NCI-H2171 treated with DMSO at 0.1 percent for 48 hours (cell line): ENCODE measurements around the gene RALGDS.

ENCODE experiments used
- DNase-seq: peaks from one replicate; lab custom pipeline; 2025; lab: John Stamatoyannopoulos, UW

RALGDS gene

GRCh38 chr9:133051281-133051900, 69.6 kb downstream of the RALGDS start:
- DNase-seq: no peak

- DNase-seq: no peak
Measured at GRCh38 chr9:133050781-133051180, 70.3 kb downstream of the RALGDS start.

- no peak for DNase-seq
Measured at GRCh38 chr9:133050142-133050541, 70.9 kb downstream of the RALGDS start.

GRCh38 chr9:133049043-133049442, 72.0 kb downstream of the RALGDS start:
- DNase-seq: no peak

GRCh38 chr9:133048595-133048994, 72.4 kb downstream of the RALGDS start:
- peak; percentile 65 for DNase-seq
